SKM-1 treated with dmso at 0.1 percent for 144 hours (cell line): ENCODE results near the gene PLK5.
"Not testable (repeated sequence)": the region's sequence is repeated elsewhere in the genome, so short reads cannot be mapped to it uniquely, and the experiment has no call there.

Source experiments
- DNase-seq: peaks from one replicate; lab custom pipeline; 2025; ENCODE audit not compliant: unreplicated experiment; lab: John Stamatoyannopoulos, UW

Gene PLK5

GRCh38 chr19:1524972-1525325, 1.1 kb downstream of the PLK5 start:
- DNase-seq, result no peak

DNA sequence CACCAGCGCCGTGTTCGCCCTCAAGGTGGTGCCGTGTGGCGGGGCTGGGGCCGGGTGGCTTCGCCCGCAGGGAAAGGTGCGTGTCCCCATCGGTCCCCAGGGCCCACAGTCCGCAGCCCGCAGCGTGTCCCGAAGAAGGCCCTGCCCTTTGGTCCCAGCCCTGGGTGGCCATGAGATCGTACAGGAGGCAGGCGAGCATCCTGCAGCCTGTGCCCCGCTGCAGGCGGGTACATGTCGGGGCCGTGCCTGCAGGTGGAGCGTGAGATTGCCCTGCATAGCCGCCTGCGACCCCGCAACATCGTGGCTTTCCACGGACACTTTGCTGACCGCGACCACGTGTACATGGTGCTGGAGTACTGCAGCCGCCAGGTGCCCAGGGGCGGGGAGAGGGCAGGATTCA, 1.5 kb downstream of the PLK5 start:
- no peak for DNase-seq

DNA sequence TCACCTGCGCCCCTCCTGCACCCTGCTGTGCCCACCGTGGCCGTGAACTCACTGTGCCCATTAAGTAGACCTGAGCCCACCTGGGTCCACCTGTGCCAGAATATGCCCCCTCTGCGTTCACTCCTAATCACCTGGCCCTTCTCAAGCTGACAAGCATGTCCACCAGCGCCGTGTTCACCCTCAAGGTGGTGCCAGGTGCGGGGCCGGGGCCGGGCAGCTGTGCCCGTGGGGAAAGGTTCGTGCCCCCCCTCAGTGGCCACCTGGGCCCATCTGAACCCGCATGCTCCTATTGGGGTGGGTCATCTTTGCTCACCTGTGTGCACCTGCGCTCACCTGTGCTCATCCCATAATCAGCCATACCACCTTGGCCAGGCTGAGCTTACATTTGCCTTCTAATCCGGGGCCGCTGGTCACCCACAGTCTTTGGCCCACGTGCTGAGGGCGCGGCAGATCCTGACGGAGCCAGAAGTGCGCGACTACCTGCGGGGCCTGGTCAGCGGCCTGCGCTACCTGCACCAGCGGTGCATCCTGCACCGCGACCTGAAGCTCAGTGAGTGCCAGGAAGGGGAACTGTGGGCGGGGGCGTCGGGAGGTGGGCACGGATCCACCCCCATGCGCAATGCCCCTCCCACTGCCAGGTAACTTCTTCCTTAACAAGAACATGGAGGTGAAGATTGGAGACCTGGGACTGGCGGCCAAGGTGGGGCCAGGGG, 2.3 kb downstream of the PLK5 start:
- no peak for DNase-seq

- DNase-seq, result no peak
These were observed 3.2 kb downstream of the PLK5 start for GRCh38 chr19:1526979-1527649.

GRCh38 chr19:1527650-1528309, 3.9 kb downstream of the PLK5 start:
- no peak for DNase-seq

GRCh38 chr19:1528596-1529429, 4.9 kb downstream of the PLK5 start:
- DNase-seq, result no peak

DNA sequence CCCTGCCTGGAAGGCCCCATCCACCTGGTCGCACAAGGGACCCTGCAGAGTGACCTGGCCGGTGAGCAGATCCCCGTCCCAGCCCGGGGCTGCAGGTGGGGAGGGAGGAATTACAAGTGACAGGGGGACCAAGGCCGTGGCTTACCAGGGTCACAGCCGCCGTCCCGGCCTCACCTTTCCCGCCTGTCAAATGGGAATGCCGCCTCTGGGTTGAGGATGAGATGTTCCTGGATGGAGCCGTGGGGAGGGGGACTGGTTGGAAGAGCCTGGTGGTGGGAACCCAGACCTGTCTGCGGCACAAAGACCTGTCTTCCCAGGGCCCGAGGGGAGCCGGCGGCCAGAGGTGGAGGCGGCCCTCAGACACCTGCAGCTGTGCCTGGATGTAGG, 5.5 kb downstream of the PLK5 start:
- DNase-seq, result no peak

DNA sequence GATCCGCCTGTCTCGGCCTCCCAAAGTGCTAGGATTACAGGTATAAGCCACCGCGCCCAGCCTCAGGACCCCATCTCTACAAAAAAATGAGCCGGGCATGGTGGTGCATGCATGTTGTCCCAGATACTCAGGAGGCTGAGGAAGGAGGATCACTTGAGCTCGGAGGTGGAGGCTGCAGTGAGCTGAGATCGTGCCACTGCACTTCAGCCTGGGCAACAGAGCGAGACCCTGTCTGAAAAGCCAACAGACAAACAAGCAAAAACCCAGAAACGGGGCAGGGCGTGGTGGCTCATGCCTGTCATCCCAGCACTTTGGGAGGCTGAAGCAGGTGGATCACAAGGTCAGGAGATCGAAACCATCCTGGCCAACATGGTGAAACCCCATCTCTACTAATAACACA, 7.0 kb downstream of the PLK5 start:
- DNase-seq, result not testable (repeated sequence)

GRCh38 chr19:1531587-1531986, 7.7 kb downstream of the PLK5 start:
- DNase-seq, result no peak

- DNase-seq, result no peak
These were observed 8.1 kb downstream of the PLK5 start for GRCh38 chr19:1532003-1532402.

GRCh38 chr19:1533510-1534150, 9.8 kb downstream of the PLK5 start:
- no peak for DNase-seq

- no peak for DNase-seq
These were observed 11.1 kb downstream of the PLK5 start for GRCh38 chr19:1534972-1535371.

DNA sequence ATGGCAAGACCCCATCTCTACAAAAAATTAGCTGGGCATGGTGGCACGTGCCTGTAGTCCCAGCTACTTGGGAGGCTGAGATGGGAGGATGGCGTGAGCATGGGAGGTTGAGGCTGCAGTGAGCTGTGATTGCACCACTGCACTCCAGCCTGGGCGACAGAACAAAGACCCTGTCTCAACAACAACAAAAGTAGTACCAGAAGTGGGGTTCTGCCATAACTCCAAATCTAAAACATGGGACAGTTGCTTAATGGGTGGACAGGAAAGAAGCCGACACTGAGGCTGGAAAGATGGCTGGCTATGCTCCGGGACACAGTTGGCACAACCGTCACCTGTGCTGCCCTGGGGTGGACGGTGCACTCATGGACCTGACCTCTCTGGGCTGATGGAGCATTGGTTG, 11.8 kb downstream of the PLK5 start:
- DNase-seq, result not testable (repeated sequence)

- DNase-seq, result no peak
These were observed 15.1 kb downstream of the PLK5 start for GRCh38 chr19:1538978-1539377.

DNA sequence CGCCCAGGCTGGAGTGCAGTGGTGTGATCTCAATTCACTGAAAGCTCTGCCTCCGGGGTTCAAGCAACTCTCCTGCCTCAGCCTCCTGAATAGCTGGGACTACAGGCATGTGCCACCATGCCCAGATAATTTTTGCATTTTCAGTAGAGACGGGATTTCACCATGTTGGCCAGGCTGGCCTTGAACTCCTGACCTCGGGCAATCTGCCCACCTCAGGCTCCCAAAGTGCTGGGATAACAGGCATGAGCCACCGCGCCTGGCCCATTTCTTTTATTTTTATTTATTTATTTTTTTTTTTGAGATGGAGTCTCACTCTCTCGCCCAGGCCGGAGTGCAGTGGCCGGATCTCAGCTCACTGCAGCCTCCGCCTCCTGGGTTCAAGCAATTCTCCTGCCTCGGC, 15.9 kb downstream of the PLK5 start:
- not testable (repeated sequence) for DNase-seq

DNA sequence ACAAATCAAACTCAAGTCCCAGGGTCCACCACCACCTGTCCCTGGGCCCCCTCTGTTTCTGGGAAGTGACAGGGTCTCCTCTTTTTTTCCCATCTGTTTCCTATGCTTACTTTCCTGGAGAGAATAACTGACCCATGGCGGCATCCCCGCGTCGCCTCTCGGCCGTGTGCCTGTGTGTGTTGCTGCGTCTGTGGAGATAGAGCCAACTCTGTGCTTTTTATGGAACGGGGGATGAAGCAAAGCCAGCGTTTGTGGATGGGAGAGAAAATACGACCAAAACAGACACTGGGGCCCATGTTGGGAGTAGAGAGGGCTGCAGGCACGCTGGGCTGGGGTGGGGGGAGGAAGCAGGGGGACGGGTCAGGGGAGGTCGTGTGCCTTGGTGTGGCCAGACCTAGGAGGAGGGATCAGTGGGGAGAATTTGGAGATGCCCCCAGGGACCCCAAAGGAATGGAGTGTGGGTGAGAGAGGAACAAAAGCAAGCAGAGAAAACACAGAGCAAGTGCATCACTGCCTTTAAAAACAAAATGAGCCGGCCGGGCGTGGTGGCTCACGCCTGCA, 16.6 kb downstream of the PLK5 start:
- no peak for DNase-seq

- DNase-seq, result no peak
These were observed 25.6 kb downstream of the PLK5 start for GRCh38 chr19:1549332-1549945.

- no peak for DNase-seq
These were observed 27.5 kb downstream of the PLK5 start for GRCh38 chr19:1551068-1552040.

GRCh38 chr19:1553415-1553814, 29.5 kb downstream of the PLK5 start:
- no peak for DNase-seq
